OCI-LY1 (cell line): ENCODE measurements around the gene USP27X.

Source experiments
- H2AFZ ChIP-seq: fragments of 200-600 bp; sonication (generic), shearing (Covaris generic); 2 replicates; pipeline ENCODE4 v1.6.0; 2014; ENCODE audit warnings: antibody characterized with exemption, mild to moderate bottlenecking, low read length
- H3F3A ChIP-seq: fragments of 200-600 bp; sonication (generic), shearing (Covaris generic); 2 replicates; pipeline ENCODE4 v1.6.0; 2014; ENCODE audit warnings: mild to moderate bottlenecking, antibody characterized with exemption, low read length, moderate library complexity; ENCODE audit not compliant: insufficient read depth
- H3K27ac ChIP-seq: fragments of 200-600 bp; sonication (generic); 2 replicates; pipeline ENCODE4 v1.5.1; 2014; ENCODE audit warnings: low read length, mixed run types, mild to moderate bottlenecking, low read depth; ENCODE audit not compliant: poor library complexity, severe bottlenecking
- H3K27me3 ChIP-seq: fragments of 200-600 bp; sonication (generic); 2 replicates; pipeline ENCODE4 v1.6.0; 2014; ENCODE audit warnings: antibody characterized with exemption, mild to moderate bottlenecking, low read length, moderate library complexity; ENCODE audit not compliant: insufficient read depth
- H3K36me3 ChIP-seq: fragments of 200-600 bp; sonication (generic); 2 replicates; pipeline ENCODE4 v1.6.1; 2014; ENCODE audit warnings: mild to moderate bottlenecking, antibody characterized with exemption, low read length, moderate library complexity, mixed read lengths; ENCODE audit not compliant: insufficient read depth
- H3K4me1 ChIP-seq: fragments of 200-600 bp; sonication (generic); 2 replicates; pipeline ENCODE4 v1.5.1; 2014; ENCODE audit warnings: mild to moderate bottlenecking, low read length, moderate library complexity; ENCODE audit not compliant: insufficient read depth, severe bottlenecking
- H3K4me2 ChIP-seq: fragments of 200-600 bp; sonication (generic), shearing (Covaris generic); 2 replicates; pipeline ENCODE4 v1.6.1; 2014; ENCODE audit warnings: low read length
- H3K4me3 ChIP-seq: fragments of 200-600 bp; sonication (generic); 2 replicates; pipeline ENCODE4 v1.5.1; 2014; ENCODE audit warnings: low read length, low read depth, mild to moderate bottlenecking, mixed read lengths; ENCODE audit not compliant: poor library complexity, severe bottlenecking
- H3K79me2 ChIP-seq: fragments of 200-600 bp; shearing (Covaris generic); 2 replicates; pipeline ENCODE4 v1.6.1; 2016; ENCODE audit warnings: mixed run types, low read length, mixed read lengths; ENCODE audit not compliant: insufficient read depth
- H3K9ac ChIP-seq: fragments of 200-600 bp; sonication (generic), shearing (Covaris generic); 2 replicates; pipeline ENCODE4 v1.6.1; 2014; ENCODE audit warnings: mild to moderate bottlenecking, low read length, mixed read lengths
- H3K9me2 ChIP-seq: fragments of 200-600 bp; sonication (generic), shearing (Covaris generic); 2 replicates; pipeline ENCODE4 v1.6.1; 2014; ENCODE audit warnings: low read depth, mild to moderate bottlenecking, low read length, mixed read lengths
- H3K9me3 ChIP-seq: fragments of 200-600 bp; shearing (Covaris generic); 2 replicates; pipeline ENCODE4 v1.6.1; 2014; ENCODE audit warnings: low read length, mixed read lengths
- H4K20me1 ChIP-seq: fragments of 200-600 bp; sonication (generic), shearing (Covaris generic); 2 replicates; pipeline ENCODE4 v1.6.0; 2016; ENCODE audit warnings: mild to moderate bottlenecking, low read length; ENCODE audit not compliant: insufficient read depth
- CTCF ChIP-seq: fragments of 200-600 bp; sonication (generic), shearing (Covaris generic); IDR thresholded peaks from 2 replicates; pipeline ENCODE4 v1.5.1; 2017; ENCODE audit warnings: mild to moderate bottlenecking, antibody characterized with exemption, low read length, moderate library complexity, mixed read lengths
- EZH2 ChIP-seq: fragments of 200-600 bp; sonication (generic), shearing (Covaris generic); IDR thresholded peaks from 2 replicates; pipeline ENCODE4 v1.8.0; 2017; ENCODE audit warnings: borderline replicate concordance, mixed run types, mild to moderate bottlenecking, antibody characterized with exemption, low read length, moderate library complexity, mixed read lengths

USP27X gene

GRCh38 chrX:49912861-49913260 lies 33.6 kb downstream of the USP27X start:
- no peak for TF ChIP-seq CTCF
- TF ChIP-seq EZH2 = no peak
- Histone ChIP-seq H3K9ac (no peak overlapping the region), H3K4me3 (no peak overlapping the region)

GRCh38 chrX:49915361-49916222 lies 36.3 kb downstream of the USP27X start:
- H3K27me3 ChIP-seq = no peaks in the 10 kb centered on the region
- H3K4me1 ChIP-seq = no peaks in the 10 kb centered on the region
- H2AFZ ChIP-seq = no peak overlapping the region
- no peak overlapping the region for H3K9ac ChIP-seq
- no peaks in the 10 kb centered on the region for H3F3A ChIP-seq
- H3K9me2 ChIP-seq = no peaks in the 10 kb centered on the region
- no peaks in the 10 kb centered on the region for H3K9me3 ChIP-seq
- no peaks in the 10 kb centered on the region for H3K79me2 ChIP-seq
- H4K20me1 ChIP-seq = no peaks in the 10 kb centered on the region
- TF ChIP-seq EZH2 (no peak), CTCF (peak; percentile 67)
- no peak overlapping the region for H3K4me3 ChIP-seq
- H3K36me3 ChIP-seq = no peaks in the 10 kb centered on the region
- no peak overlapping the region for H3K4me2 ChIP-seq
- H3K27ac ChIP-seq = no peak overlapping the region

More at GRCh38 chrX:49912861-49913260, 33.6 kb downstream of the USP27X start:
- no peaks in the 10 kb centered on the region for H3K4me1 ChIP-seq
- no peaks in the 10 kb centered on the region for H3K27me3 ChIP-seq
- H3F3A ChIP-seq = no peaks in the 10 kb centered on the region
- H3K27ac ChIP-seq = no peak overlapping the region
- no peaks in the 10 kb centered on the region for H3K9me2 ChIP-seq
- no peaks in the 10 kb centered on the region for H3K9me3 ChIP-seq
- H4K20me1 ChIP-seq = no peaks in the 10 kb centered on the region
- H3K79me2 ChIP-seq = no peaks in the 10 kb centered on the region
- no peak overlapping the region for H3K4me2 ChIP-seq
- H2AFZ ChIP-seq = no peak overlapping the region
- no peaks in the 10 kb centered on the region for H3K36me3 ChIP-seq

- no peaks in the 10 kb centered on the region for H3K9me2 ChIP-seq
- H4K20me1 ChIP-seq = no peaks in the 10 kb centered on the region
- no peak overlapping the region for H2AFZ ChIP-seq
- H3K36me3 ChIP-seq = no peaks in the 10 kb centered on the region
- H3K4me3 ChIP-seq = no peak overlapping the region
- no peak overlapping the region for H3K27ac ChIP-seq
- TF ChIP-seq CTCF (peak; percentile 68), EZH2 (no peak)
- peaks cover 20% of the 10 kb centered on the region for H3K4me1 ChIP-seq
- H3K27me3 ChIP-seq = no peaks in the 10 kb centered on the region
- H3K79me2 ChIP-seq = no peaks in the 10 kb centered on the region
- no peaks in the 10 kb centered on the region for H3K9me3 ChIP-seq
- no peaks in the 10 kb centered on the region for H3F3A ChIP-seq
- H3K4me2 ChIP-seq = no peak overlapping the region; the same call in 1 of the 2 replicates
- H3K9ac ChIP-seq = no peak overlapping the region
These were observed 40.3 kb downstream of the USP27X start for GRCh38 chrX:49919617-49920016.
